Kidney (tissue), 14 donors: ENCODE results near the gene LMAN1L. TPM values are rescaled to one million over a fixed set of nuclear protein-coding genes. Genes with fewer than 3 reads are reported as not detected.

ENCODE experiments used
- DNase-seq, 5 donors: peaks; one replicate each; pipeline ENCODE4 v3.0.0-alpha.2; 2013 to 2020
- FAIRE-seq: peaks from 2 replicates; lab custom pipeline; 2012; peaks lifted over from hg19 to GRCh38; lab: Jason Lieb, UNC
- H3K27ac ChIP-seq, 2 donors: one replicate each; pipeline ENCODE4 v1.7.0; 2013; ENCODE audit warnings: low read depth in 2 of 2, low read length in 2 of 2, inconsistent platforms in 1 of 2
- H3K27me3 ChIP-seq: one replicate; pipeline ENCODE4 v1.7.1; 2013; ENCODE audit warnings: low read length, inconsistent platforms; ENCODE audit not compliant: control insufficient read depth, insufficient read depth
- H3K36me3 ChIP-seq, 3 donors: one replicate each; pipeline versions ENCODE4 v1.7.0 to v1.7.1; 2013; ENCODE audit warnings: low read length in 3 of 3, control low read depth in 1 of 3, inconsistent platforms in 1 of 3; ENCODE audit not compliant: insufficient read depth in 3 of 3, control insufficient read depth in 2 of 3
- H3K4me1 ChIP-seq, 3 donors: one replicate each; pipeline versions ENCODE4 v1.7.0 to v1.7.1; 2013; ENCODE audit warnings: low read length in 3 of 3, inconsistent platforms in 1 of 3, low read depth in 1 of 3; ENCODE audit not compliant: control insufficient read depth in 2 of 3, insufficient read depth in 2 of 3
- H3K4me3 ChIP-seq, 3 donors: one replicate each; pipeline versions ENCODE4 v1.7.0 to v1.8.1; 2013; ENCODE audit warnings: low read length in 3 of 3, control low read depth in 1 of 3, inconsistent platforms in 1 of 3
- H3K9ac ChIP-seq, 3 donors: one replicate each; pipeline versions ENCODE4 v1.7.0 to v1.7.1; 2013; ENCODE audit warnings: low read length in 3 of 3, control low read depth in 1 of 3, inconsistent platforms in 1 of 3
- H3K9me3 ChIP-seq, 3 donors: one replicate each; pipeline versions ENCODE4 v1.7.0 to v1.7.1; 2013; ENCODE audit warnings: low read length in 3 of 3, control low read depth in 1 of 3, inconsistent platforms in 1 of 3; ENCODE audit not compliant: control insufficient read depth in 2 of 3, insufficient read depth in 1 of 3
- intact Hi-C: fragments of 100-400 bp; cut with DNase I; formaldehyde crosslinking; loops from one replicate; pipeline ENCODE4 v1.11.1; 2022
- polyA plus RNA-seq: library from polyadenylated mRNA; stranded (reverse); fragments of 350-450 nt; fragmentation: Illumina TruSeq; extraction: RNeasy Lipid Tissue Mini Kit (QIAGEN cat#74804); gene quantifications from one replicate; pipeline ENCODE4 v1.2.3, GENCODE V29; 2014; ENCODE audit warnings: low read depth, low replicate concordance; ENCODE audit not compliant: insufficient read depth
- total RNA-seq: library from RNA; stranded (reverse); fragmentation: NEBNext Ultra II Directional; extraction: Animal tissue kit (Norgen Biotek cat#: 25700); gene quantifications from one replicate; pipeline ENCODE4 v1.2.1, GENCODE V29; 2021
- TF ChIP-seq, protein P1 (sequence below): IDR thresholded peaks from 3 replicates; pipeline ENCODE4 v1.5.1; 2012; ENCODE audit warnings: mild to moderate bottlenecking, moderate library complexity, borderline replicate concordance; ENCODE audit not compliant: insufficient read depth; ENCODE audit errors: extremely low read depth
- donor health status: control.
- donor health status: control.
- donor health status: control.
- donor health status: control.
- donor health status: control.
- donor health status: DM: yes; HTN: yes; CAD: no.
- donor health status: Normal renal cell carcinoma (clear cell type).

The LMAN1L gene
- total and polyA plus RNA-seq, 2 donors from 2014 or later = not detected

DNA sequence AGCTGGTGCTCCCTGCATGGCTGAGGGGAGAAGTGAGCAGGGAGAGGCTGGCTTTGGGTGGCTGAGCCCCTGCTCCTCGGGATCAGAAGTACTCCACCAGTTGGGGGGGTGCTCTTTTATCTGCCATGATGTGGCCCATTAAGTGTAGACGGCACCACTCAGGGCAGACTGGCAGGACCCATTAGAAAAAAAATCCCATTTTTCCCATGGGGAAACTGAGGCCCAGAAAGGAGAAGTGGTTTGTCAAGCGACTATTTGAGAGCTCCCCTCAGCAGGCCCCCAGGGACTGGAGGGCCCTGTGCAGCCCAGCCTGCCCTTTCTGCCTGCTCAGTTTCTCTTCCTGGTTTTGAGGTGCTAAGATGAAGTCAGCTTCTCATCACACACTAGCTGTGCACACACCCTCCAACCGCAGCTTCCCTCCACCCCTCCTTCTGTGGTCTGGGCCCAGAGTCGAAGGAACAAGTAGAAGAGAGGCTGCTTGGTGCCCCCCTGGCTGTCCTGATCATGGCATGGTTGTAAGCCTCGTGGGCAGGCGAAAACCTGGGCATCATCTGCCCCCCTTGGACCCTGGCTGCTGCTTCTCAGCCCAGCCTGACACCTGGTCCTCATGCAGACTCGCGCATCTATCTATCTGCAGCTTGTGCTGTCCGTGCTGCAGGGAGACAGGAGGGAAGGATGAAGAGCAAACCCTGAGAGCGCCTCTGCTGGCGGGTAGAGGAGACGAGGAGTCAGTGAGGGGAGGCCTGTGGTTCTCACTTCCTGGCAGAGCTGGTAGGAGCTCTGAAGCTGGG is 25.2 kb upstream of the LMAN1L start:
- TF ChIP-seq, protein P1, sequence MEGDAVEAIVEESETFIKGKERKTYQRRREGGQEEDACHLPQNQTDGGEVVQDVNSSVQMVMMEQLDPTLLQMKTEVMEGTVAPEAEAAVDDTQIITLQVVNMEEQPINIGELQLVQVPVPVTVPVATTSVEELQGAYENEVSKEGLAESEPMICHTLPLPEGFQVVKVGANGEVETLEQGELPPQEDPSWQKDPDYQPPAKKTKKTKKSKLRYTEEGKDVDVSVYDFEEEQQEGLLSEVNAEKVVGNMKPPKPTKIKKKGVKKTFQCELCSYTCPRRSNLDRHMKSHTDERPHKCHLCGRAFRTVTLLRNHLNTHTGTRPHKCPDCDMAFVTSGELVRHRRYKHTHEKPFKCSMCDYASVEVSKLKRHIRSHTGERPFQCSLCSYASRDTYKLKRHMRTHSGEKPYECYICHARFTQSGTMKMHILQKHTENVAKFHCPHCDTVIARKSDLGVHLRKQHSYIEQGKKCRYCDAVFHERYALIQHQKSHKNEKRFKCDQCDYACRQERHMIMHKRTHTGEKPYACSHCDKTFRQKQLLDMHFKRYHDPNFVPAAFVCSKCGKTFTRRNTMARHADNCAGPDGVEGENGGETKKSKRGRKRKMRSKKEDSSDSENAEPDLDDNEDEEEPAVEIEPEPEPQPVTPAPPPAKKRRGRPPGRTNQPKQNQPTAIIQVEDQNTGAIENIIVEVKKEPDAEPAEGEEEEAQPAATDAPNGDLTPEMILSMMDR = no peak
- peak in 4 of 5 donors; percentile 42 to 87 (median 66) for DNase-seq
- Histone ChIP-seq H3K27me3 (no peaks in the 10 kb centered on the region), H3K27ac (peak overlapping the region in 1 of 2 donors; percentile 33), H3K9ac (peak overlapping the region in 1 of 3 donors; percentile 40), H3K4me3 (no peak overlapping the region), H3K36me3 (no peaks in the 10 kb centered on the region), H3K4me1 (peaks cover 0 to 67% (median 62%) of the 10 kb centered on the region in 3 donors), H3K9me3 (no peaks in the 10 kb centered on the region)
- intact Hi-C loops = no loop called here
- no peak for FAIRE-seq

DNA sequence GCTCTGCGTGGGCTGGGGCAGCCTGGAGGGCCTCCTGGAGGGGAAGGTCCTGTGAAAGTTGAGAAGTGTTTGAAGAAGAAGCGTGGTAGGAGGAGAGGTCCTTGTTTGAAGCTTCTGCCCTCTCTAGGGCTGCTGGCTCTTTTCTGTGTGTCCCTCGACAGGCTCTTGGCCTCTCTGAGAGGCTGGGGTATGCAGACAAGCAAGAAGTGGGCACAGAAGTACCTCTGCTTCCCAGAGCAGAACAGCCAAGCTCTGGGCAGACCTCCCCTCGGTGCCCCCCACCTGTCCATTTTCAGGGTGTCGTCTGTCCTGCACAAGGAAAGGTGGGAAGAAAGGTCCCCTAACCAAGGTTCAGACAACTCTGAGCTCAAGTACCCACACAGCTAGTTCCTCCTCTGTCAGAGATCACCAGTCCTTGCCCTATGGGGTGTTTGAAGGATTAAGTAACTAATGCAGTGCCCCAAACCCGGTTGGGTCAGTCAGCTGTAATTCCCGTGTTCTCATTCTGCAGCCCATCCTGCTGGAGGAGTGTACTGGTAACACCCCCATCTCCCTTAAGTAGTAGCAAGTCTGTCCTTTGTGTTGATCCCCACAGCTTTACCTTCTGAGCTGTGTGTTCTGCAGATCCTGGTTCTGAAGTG is 24.5 kb upstream of the LMAN1L start:
- intact Hi-C loops = no loop called here
- peak overlapping the region in 1 of 3 donors; percentile 40 for H3K9ac ChIP-seq
- no peaks in the 10 kb centered on the region for H3K9me3 ChIP-seq
- no peaks in the 10 kb centered on the region for H3K36me3 ChIP-seq
- TF ChIP-seq, protein P1 = no peak
- H3K27me3 ChIP-seq = no peaks in the 10 kb centered on the region
- peak overlapping the region in 1 of 2 donors; percentile 51 for H3K27ac ChIP-seq
- H3K4me1 ChIP-seq = peaks cover 0 to 67% (median 56%) of the 10 kb centered on the region in 3 donors
- no peak for DNase-seq
- no peak for FAIRE-seq
- H3K4me3 ChIP-seq = no peak overlapping the region

DNA sequence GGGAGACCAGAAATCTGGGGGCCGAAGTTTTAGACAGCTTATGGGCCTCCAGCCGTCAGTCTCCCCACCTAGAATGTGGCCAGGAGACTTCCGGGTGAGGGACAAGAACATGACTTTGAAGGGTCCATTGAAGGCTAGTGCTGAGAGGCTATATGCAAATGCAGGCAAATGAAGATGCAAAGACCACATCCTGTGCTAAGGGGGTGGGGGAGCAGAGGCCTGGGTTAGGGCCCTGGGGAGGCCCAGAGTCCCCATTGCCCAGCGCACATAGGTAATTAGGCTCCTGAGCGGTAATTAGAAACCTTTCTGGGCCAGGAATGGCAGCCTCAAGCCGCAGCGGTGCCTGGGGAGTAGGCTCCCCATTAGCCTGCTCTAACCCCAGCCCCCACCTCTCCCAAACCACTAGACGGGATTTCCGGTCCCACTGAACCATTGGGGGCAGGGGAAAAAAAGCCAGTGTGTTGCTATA is 23.9 kb upstream of the LMAN1L start:
- intact Hi-C loops = no loop called here
- DNase-seq = peak in 1 of 5 donors; percentile 62
- H3K27ac ChIP-seq = peak overlapping the region in 1 of 2 donors; percentile 51
- H3K9ac ChIP-seq = peak overlapping the region in 1 of 3 donors; percentile 40
- no peaks in the 10 kb centered on the region for H3K9me3 ChIP-seq
- TF ChIP-seq, protein P1 = no peak
- no peak for FAIRE-seq
- no peaks in the 10 kb centered on the region for H3K36me3 ChIP-seq
- no peaks in the 10 kb centered on the region for H3K27me3 ChIP-seq
- H3K4me1 ChIP-seq = peaks cover 0 to 64% (median 51%) of the 10 kb centered on the region in 3 donors
- H3K4me3 ChIP-seq = no peak overlapping the region
